Mammary epithelial cell (primary cell): Measurements from ENCODE around the gene UAP1.

Experiments
- EZH2 ChIP-seq: IDR thresholded peaks from 2 replicates; pipeline ENCODE4 v1.6.1; 2012; ENCODE audit warnings: low read length, inconsistent platforms, borderline replicate concordance
- TF ChIP-seq, protein P1 (sequence below), 2 donors: IDR thresholded peaks in 1 of 2; conservative IDR thresholded peaks in 1 of 2; 2 replicates each; pipeline ENCODE4 v1.5.1; 2011 to 2012; ENCODE audit warnings: inconsistent platforms in 2 of 2, low read length in 2 of 2, mild to moderate bottlenecking in 2 of 2, control low read depth in 1 of 2, low read depth in 1 of 2; ENCODE audit not compliant: insufficient read depth in 1 of 2; ENCODE audit errors: extremely low read depth in 1 of 2

DNA sequence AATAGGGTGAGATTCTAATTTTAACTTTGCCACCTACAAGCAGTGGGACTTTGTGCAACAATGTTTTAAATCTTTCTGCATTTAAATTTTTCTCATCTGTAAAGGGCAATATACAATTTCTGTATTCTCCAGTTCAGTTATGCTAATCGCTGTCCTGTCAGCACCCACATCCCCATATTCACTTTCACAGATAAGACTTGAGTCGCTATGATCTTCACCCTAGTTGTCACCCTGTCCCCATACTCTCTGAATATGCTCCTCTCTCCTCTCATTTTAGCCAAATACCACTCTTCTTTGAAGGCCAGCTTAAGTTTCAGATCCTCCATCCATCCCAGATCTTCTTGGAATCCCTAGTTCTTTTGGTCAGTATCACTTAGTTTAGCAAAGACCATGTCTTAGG is 79.6 kb downstream of the UAP1 start:
- TF ChIP-seq, protein P1, sequence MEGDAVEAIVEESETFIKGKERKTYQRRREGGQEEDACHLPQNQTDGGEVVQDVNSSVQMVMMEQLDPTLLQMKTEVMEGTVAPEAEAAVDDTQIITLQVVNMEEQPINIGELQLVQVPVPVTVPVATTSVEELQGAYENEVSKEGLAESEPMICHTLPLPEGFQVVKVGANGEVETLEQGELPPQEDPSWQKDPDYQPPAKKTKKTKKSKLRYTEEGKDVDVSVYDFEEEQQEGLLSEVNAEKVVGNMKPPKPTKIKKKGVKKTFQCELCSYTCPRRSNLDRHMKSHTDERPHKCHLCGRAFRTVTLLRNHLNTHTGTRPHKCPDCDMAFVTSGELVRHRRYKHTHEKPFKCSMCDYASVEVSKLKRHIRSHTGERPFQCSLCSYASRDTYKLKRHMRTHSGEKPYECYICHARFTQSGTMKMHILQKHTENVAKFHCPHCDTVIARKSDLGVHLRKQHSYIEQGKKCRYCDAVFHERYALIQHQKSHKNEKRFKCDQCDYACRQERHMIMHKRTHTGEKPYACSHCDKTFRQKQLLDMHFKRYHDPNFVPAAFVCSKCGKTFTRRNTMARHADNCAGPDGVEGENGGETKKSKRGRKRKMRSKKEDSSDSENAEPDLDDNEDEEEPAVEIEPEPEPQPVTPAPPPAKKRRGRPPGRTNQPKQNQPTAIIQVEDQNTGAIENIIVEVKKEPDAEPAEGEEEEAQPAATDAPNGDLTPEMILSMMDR (conservative IDR thresholded peaks at IDR 0.05 in 1 of 2, IDR thresholded peaks at IDR 0.05 in 1 of 2; ENCODE audit: extremely low read depth in 1 of 2, insufficient read depth in 1 of 2, low read depth in 1 of 2, low read length in 2 of 2) = no peak
- TF ChIP-seq EZH2 = no peak
